IPS DF 19.7 (cell line): ENCODE data around the gene GLI1.

Experiments used
- DNase-seq: peaks from one replicate; pipeline ENCODE4 v3.0.0-alpha.2; 2013; ENCODE audit warnings: low read depth, low spot score

The GLI1 gene

DNA sequence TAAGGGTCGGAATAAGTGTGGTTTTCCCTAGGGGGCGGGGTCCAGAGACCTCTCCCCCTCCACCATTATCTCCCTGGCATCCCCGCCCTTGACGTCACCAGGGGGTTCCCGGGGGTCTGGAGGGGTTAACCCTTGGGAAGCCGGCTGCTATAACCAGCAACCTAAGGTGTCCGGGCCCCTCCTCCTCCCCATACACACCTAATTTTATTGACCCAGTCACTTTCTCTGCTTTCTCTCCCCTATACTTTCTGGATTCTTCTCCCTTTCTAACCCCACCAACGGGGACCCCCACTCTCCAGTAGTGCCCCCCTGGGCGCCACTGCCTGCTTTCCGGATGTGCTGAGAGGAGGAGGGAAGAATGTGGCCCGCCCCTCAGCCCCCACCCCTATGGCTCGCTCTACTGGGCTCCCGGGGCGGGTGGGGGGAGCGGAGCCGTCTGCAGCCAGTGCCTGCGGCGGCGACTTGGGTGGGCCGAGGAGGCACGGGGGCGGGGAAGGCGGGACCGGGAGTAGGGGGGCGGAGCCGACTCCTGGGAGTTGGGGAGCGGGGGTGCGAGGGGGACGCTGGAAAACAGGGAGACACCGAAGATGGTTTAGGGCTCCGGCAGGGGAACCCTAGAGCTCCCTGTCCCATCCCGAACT, 1.8 kb downstream of the GLI1 start:
- no peak for DNase-seq

- no peak for DNase-seq
These were observed 2.3 kb downstream of the GLI1 start for GRCh38 chr12:57461917-57462250.

- peak; percentile 81 for DNase-seq
These were observed 2.8 kb downstream of the GLI1 start for GRCh38 chr12:57462251-57462911.

DNA sequence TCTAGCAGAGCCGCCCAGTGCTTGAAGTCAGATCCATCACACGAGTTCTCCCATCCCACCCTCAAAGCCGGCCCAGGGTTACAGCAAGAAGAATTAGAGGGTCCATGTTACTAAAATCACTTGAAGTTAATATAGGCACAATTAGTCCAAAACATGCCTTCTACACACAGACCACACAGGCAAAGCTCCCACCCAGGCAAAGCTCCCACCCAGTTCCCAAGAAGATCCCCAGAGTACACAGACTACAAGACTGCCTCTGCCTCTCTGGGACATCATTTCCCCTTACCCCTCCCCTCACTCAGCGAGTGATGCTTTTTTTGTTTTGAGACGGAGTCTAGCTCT, 3.3 kb downstream of the GLI1 start:
- DNase-seq: no peak

- DNase-seq: no peak
These were observed 5.0 kb downstream of the GLI1 start for GRCh38 chr12:57464569-57464968.

- DNase-seq: no peak
These were observed 5.6 kb downstream of the GLI1 start for GRCh38 chr12:57465030-57465746.

DNA sequence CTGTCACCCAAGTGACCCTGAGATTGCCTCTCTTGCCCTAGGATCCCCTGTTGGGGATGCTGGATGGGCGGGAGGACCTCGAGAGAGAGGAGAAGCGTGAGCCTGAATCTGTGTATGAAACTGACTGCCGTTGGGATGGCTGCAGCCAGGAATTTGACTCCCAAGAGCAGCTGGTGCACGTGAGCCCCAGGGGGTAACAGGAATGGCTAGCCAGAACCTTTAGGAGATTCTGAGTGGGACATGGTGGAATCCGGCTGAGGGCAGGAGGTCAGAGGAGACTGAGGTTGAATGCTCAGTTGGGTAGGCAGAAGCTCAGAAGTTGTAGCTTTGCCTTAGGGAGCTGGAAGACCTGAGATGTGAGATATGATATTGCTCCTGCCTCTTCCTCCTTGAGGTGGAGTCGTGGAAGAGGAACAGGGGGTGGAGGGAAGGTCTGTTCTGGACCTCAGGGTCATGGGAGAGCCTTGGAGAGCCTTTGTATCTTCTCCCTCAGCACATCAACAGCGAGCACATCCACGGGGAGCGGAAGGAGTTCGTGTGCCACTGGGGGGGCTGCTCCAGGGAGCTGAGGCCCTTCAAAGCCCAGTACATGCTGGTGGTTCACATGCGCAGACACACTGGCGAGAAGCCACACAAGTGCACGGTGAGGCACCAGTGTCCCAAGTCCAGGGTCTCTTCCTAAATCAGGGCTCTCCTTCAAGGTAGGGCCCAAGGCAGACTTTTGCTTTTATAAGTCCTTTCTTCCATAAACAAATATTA, 6.3 kb downstream of the GLI1 start:
- DNase-seq: no peak

DNA sequence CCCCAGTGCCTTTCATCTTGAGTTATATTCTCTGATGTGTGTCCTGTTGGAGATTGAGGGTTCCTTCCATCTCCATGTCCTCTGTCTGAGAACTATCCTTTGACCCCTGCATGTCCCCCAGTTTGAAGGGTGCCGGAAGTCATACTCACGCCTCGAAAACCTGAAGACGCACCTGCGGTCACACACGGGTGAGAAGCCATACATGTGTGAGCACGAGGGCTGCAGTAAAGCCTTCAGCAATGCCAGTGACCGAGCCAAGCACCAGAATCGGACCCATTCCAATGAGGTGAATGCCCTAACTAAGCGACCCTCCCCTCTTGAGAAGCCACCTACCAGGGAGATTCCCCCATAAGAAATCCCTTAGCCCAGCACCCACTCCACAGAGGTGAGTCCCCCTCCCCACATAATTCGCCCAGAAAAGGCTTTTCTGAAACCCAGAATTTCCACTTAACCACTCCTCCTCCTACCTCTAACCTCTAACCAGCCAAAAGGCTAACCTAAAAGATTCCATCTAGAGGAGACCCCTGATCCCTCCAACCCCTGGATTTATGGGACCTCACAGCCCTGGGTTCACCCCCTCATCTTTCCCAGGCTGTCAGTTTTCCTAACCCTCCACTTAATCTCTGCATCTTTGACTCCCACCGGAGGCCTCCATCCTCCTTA, 7.8 kb downstream of the GLI1 start:
- no peak for DNase-seq

GRCh38 chr12:57467915-57468314, 8.3 kb downstream of the GLI1 start:
- no peak for DNase-seq

- DNase-seq: no peak
These were observed 9.9 kb downstream of the GLI1 start for GRCh38 chr12:57469296-57470164.

DNA sequence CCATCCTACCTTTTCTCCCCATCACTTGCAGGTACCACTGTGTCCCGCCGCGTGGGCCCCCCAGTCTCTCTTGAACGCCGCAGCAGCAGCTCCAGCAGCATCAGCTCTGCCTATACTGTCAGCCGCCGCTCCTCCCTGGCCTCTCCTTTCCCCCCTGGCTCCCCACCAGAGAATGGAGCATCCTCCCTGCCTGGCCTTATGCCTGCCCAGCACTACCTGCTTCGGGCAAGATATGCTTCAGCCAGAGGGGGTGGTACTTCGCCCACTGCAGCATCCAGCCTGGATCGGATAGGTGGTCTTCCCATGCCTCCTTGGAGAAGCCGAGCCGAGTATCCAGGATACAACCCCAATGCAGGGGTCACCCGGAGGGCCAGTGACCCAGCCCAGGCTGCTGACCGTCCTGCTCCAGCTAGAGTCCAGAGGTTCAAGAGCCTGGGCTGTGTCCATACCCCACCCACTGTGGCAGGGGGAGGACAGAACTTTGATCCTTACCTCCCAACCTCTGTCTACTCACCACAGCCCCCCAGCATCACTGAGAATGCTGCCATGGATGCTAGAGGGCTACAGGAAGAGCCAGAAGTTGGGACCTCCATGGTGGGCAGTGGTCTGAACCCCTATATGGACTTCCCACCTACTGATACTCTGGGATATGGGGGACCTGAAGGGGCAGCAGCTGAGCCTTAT, 10.8 kb downstream of the GLI1 start:
- DNase-seq: no peak

GRCh38 chr12:57470970-57471656, 11.5 kb downstream of the GLI1 start:
- no peak for DNase-seq

DNA sequence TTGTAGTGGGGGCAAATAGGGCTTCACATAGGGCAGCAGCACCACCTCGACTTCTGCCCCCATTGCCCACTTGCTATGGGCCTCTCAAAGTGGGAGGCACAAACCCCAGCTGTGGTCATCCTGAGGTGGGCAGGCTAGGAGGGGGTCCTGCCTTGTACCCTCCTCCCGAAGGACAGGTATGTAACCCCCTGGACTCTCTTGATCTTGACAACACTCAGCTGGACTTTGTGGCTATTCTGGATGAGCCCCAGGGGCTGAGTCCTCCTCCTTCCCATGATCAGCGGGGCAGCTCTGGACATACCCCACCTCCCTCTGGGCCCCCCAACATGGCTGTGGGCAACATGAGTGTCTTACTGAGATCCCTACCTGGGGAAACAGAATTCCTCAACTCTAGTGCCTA, 12.1 kb downstream of the GLI1 start:
- no peak for DNase-seq

DNA sequence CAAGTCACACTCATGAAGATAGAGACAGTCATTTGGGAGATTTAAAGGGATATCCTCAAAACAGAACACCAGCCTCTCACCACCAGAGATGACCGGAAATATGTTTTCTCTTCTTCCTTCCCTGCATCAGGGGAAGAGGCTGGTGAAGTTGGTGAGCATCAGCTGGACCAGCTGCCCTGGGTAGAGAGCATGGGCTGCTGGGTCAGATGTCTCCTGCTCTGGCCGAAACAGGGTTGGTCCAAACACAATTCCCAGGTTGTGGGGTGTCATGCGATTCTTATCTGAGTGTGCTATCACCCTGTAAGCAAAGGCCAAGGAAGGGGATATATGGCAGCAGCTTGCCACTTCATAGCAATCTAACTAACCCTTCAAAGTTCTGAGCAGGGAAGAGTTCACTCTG, 12.8 kb downstream of the GLI1 start:
- no peak for DNase-seq

DNA sequence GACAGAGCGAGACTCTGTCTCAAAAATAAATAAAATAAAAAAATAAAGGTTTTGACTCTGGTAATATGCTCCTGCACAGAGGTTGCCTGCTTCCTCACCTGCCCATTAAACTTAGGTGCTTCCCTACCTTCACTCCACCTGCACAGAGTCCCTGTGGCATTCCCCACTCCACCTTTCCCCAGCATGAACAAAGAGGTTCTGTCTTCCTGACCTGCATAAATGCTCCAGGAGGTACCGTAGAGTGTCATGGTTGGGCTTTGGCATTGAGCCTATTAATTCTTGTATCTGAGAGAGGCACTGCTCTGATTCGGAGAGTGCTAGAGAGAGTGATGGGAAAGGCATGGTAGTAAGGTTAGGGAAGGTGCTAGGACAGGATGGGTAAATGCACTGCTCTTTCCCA, 13.8 kb downstream of the GLI1 start:
- no peak for DNase-seq

GRCh38 chr12:57473886-57474285, 14.3 kb downstream of the GLI1 start:
- DNase-seq: no peak

- DNase-seq: no peak
These were observed 14.8 kb downstream of the GLI1 start for GRCh38 chr12:57474430-57474829.

DNA sequence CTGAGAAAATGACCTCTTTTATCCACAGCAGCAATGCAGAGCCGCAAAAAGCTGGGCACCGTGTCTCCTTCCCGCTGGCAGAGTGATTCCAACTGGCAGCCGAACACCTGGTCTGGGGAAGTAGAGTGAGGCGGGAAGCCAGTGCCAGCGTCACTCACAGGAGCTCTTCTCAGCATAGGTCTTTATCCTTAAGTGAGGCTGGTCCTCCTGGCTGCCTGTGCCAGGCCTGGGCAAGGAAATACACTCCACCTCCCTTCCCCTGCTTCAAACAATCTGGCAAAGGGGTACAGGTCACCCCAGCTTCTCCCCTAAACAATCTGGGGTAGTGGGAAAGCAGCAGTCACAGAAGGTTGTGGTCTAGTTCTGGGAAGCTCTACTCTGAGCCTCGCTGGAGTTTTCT, 15.3 kb downstream of the GLI1 start:
- DNase-seq: no peak

- no peak for DNase-seq
These were observed 15.9 kb downstream of the GLI1 start for GRCh38 chr12:57475271-57476161.
